OCI-LY3 (cell line): ENCODE data around the gene ELP4.

Experiments
- H2AFZ ChIP-seq: fragments of 200-600, 300-600 bp; shearing (Covaris generic); 2 replicates; pipeline ENCODE4 v1.6.0; 2014; ENCODE audit warnings: antibody characterized with exemption, low read depth, low read length
- H3K27ac ChIP-seq: fragments of 200-600, 300-600 bp; sonication (generic); 2 replicates; pipeline ENCODE4 v1.5.1; 2014; ENCODE audit warnings: mild to moderate bottlenecking, low read length, moderate library complexity, mixed read lengths
- H3K27me3 ChIP-seq: fragments of 200-600, 300-600 bp; sonication (generic); 2 replicates; pipeline ENCODE4 v1.6.1; 2014; ENCODE audit warnings: low read depth, low read length, mixed read lengths
- H3K36me3 ChIP-seq: fragments of 200-600, 300-600 bp; sonication (generic); replicated peaks from 2 replicates; pipeline ENCODE3; 2014; ENCODE audit warnings: low read depth, low read length, mixed read lengths
- H3K4me1 ChIP-seq: fragments of 300-600, 200-600 bp; sonication (generic); 2 replicates; pipeline ENCODE4 v1.6.1; 2014; ENCODE audit warnings: low read length, mixed read lengths
- H3K4me2 ChIP-seq: fragments of 200-600, 300-600 bp; sonication (generic); 2 replicates; pipeline ENCODE4 v1.6.1; 2014; ENCODE audit warnings: low read length, mixed read lengths
- H3K4me3 ChIP-seq: fragments of 300-600, 200-600 bp; sonication (generic); 2 replicates; pipeline ENCODE4 v1.5.1; 2014; ENCODE audit warnings: antibody characterized with exemption, mild to moderate bottlenecking, low read length, moderate library complexity
- H3K79me2 ChIP-seq: fragments of 300-600, 200-600 bp; shearing (Covaris generic); 2 replicates; pipeline ENCODE4 v1.6.1; 2014; ENCODE audit warnings: mild to moderate bottlenecking, low read length, mixed read lengths
- H3K9ac ChIP-seq: fragments of 300-600, 200-600 bp; shearing (Covaris generic); 2 replicates; pipeline ENCODE4 v1.6.0; 2014; ENCODE audit warnings: mild to moderate bottlenecking, low read length, moderate library complexity
- H3K9me3 ChIP-seq: fragments of 200-600, 300-600 bp; shearing (Covaris generic); 2 replicates; pipeline ENCODE4 v1.6.1; 2014; ENCODE audit warnings: low read length, mixed read lengths; ENCODE audit not compliant: insufficient read depth
- H4K20me1 ChIP-seq: fragments of 200-600, 300-600 bp; sonication (generic); 2 replicates; pipeline ENCODE4 v1.6.1; 2016; ENCODE audit warnings: low read length, mixed read lengths; ENCODE audit not compliant: insufficient read depth
- CTCF ChIP-seq: fragments of 200-600, 300-600 bp; sonication (generic); IDR thresholded peaks from 2 replicates; pipeline ENCODE4 v1.5.1; 2014; ENCODE audit warnings: antibody characterized with exemption, low read length, low read depth
- EZH2phosphoT487 ChIP-seq: fragments of 200-600 bp; shearing (Covaris generic); IDR thresholded peaks from 2 replicates; pipeline ENCODE4 v1.6.1; 2018; ENCODE audit warnings: antibody characterized with exemption, mixed run types, low read depth

The ELP4 gene

GRCh38 chr11:31535479-31535878, 25.9 kb downstream of the ELP4 start:
- no peak overlapping the region for H2AFZ ChIP-seq
- no peak for TF ChIP-seq CTCF
- TF ChIP-seq EZH2phosphoT487, result no peak
- no peak overlapping the region for H3K4me3 ChIP-seq
- no peaks in the 10 kb centered on the region for H3K4me1 ChIP-seq
- no peaks in the 10 kb centered on the region for H3K27me3 ChIP-seq
- no peaks in the 10 kb centered on the region for H3K79me2 ChIP-seq
- H3K9ac ChIP-seq, result no peak overlapping the region
- no peaks in the 10 kb centered on the region for H3K9me3 ChIP-seq
- H4K20me1 ChIP-seq, result peaks cover 3% of the 10 kb centered on the region; the same call in 1 of the 2 replicates
- no peak overlapping the region for H3K4me2 ChIP-seq
- no peaks in the 10 kb centered on the region for H3K36me3 ChIP-seq
- no peak overlapping the region for H3K27ac ChIP-seq

- Histone ChIP-seq H3K27ac (no peak overlapping the region), H3K4me2 (no peak overlapping the region), H3K4me3 (no peak overlapping the region), H3K9me3 (peaks cover 3% of the 10 kb centered on the region; the same call in 1 of the 2 replicates), H2AFZ (no peak overlapping the region), H4K20me1 (no peaks in the 10 kb centered on the region), H3K36me3 (peaks cover 25% of the 10 kb centered on the region), H3K79me2 (no peaks in the 10 kb centered on the region), H3K4me1 (no peaks in the 10 kb centered on the region), H3K9ac (no peak overlapping the region), H3K27me3 (no peaks in the 10 kb centered on the region)
- TF ChIP-seq EZH2phosphoT487 (no peak), CTCF (no peak)
Observed at GRCh38 chr11:31542862-31543261, 33.3 kb downstream of the ELP4 start.

- no peak overlapping the region for H3K27ac ChIP-seq
- H3K36me3 ChIP-seq, result no peaks in the 10 kb centered on the region
- no peaks in the 10 kb centered on the region for H3K9me3 ChIP-seq
- no peaks in the 10 kb centered on the region for H3K27me3 ChIP-seq
- TF ChIP-seq EZH2phosphoT487 (no peak), CTCF (no peak)
- no peaks in the 10 kb centered on the region for H3K79me2 ChIP-seq
- no peaks in the 10 kb centered on the region for H4K20me1 ChIP-seq
- no peak overlapping the region for H2AFZ ChIP-seq
- H3K9ac ChIP-seq, result no peak overlapping the region
- H3K4me2 ChIP-seq, result no peak overlapping the region
- no peaks in the 10 kb centered on the region for H3K4me1 ChIP-seq
- no peak overlapping the region for H3K4me3 ChIP-seq
Observed at GRCh38 chr11:31555938-31556337, 46.4 kb downstream of the ELP4 start.

GRCh38 chr11:31558001-31558400, 48.4 kb downstream of the ELP4 start:
- H3K36me3 ChIP-seq, result no peaks in the 10 kb centered on the region
- no peak overlapping the region for H3K27ac ChIP-seq
- H2AFZ ChIP-seq, result no peak overlapping the region
- H3K4me1 ChIP-seq, result no peaks in the 10 kb centered on the region
- H3K27me3 ChIP-seq, result no peaks in the 10 kb centered on the region
- no peaks in the 10 kb centered on the region for H3K79me2 ChIP-seq
- H4K20me1 ChIP-seq, result no peaks in the 10 kb centered on the region
- H3K4me3 ChIP-seq, result no peak overlapping the region
- no peaks in the 10 kb centered on the region for H3K9me3 ChIP-seq
- no peak overlapping the region for H3K4me2 ChIP-seq
- H3K9ac ChIP-seq, result no peak overlapping the region
- TF ChIP-seq EZH2phosphoT487 (no peak), CTCF (no peak)
